SW480 (cell line): ENCODE measurements around the gene TFEC.
"Not testable (repeated sequence)": the region's sequence is repeated elsewhere in the genome, so short reads cannot be mapped to it uniquely, and the experiment has no call there.

ENCODE experiments used
- DNase-seq: peaks from one replicate; pipeline ENCODE4 v3.0.0-alpha.2; 2016; ENCODE audit warnings: low spot score

TFEC gene

DNA sequence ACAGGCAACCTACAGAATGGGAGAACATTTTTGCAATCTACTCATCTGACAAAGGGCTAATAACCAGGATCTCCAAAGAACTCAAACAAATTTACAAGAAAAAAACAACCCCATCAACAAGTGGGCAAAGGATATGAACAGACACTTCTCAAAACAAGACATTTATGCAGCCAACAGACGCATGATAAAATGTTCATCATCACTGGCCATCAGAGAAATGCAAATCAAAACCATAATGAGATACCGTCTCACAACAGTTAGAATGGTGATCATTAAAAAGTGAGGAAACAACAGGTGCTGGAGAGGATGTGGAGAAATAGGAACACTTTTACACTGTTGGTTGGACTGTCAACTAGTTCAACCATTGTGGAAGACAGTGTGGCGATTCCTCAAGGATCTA lies 100.8 kb downstream of the TFEC start:
- not testable (repeated sequence) for DNase-seq

DNA sequence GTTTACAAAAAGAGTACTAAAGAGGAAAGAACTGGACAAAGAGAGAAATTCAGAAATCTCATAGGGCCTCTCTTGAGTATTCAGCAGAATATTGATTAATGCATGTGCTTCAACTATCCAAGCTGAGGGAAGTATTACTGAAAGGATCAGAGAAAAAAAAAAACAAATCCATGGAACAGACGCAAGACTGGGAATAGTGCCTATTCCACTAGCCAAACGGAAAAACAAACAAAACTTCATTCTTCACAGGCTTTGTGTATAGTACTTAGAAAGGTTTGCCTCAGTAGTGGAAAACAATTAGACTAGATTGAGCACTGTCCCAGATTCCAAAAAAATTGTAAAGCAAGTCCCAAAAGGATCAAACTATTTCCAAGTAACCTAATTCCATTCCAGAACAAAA lies 106.2 kb downstream of the TFEC start:
- no peak for DNase-seq

DNA sequence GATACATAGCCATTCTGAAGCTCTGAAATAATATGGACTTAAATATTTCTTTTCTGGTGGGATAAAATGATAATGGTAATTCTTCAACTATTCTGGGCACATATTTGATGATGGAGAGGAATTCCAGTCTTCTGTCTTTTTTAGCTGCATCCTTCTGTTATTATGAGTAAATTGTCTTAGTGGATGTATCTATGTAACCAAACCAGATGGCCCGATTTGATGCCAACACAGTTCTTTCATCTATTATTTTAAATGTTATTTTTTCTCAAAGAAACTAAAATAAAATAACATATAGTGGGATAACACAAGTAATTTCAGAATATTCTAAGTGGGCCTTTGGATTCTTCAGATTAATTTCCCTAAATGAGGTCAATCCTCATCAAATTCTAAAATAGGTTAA lies 110.2 kb downstream of the TFEC start:
- DNase-seq, result no peak

DNA sequence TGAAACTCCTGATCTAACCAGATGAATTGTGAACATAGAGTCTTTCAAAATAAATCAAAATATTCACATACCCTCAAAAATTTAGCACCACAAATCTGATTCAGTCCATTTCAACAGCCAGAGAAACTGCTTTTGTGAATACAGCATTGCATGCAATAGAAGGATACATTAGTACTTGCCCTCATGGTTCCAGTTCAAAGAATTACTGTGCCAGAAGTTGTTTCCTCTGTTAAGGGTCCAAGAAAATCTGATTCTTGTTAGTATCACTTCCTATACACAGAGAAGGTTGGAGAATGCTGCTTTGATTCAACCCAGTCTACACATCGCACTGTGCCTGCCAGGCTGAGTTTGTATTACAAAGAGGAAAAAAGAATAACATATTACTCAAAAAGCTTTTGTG lies 115.6 kb downstream of the TFEC start:
- no peak for DNase-seq

DNA sequence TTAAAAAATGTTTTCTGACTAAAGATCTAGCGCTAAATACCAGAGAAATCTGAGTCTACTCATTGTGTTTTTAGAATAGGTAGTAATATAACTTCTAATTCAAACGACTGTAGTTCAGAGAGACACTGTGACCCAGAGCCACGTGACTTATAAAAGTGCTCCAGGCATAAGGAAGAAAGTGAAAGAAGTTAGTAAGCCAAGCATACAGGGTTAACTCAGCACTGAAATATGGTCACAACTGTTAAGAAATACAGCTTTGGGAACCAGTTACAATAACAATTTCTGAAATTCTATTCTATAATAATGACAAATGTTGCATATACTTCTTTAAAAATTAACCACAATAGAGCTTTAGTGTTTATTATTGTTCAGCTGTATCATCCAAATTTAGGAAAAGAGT lies 119.1 kb downstream of the TFEC start:
- no peak for DNase-seq

DNA sequence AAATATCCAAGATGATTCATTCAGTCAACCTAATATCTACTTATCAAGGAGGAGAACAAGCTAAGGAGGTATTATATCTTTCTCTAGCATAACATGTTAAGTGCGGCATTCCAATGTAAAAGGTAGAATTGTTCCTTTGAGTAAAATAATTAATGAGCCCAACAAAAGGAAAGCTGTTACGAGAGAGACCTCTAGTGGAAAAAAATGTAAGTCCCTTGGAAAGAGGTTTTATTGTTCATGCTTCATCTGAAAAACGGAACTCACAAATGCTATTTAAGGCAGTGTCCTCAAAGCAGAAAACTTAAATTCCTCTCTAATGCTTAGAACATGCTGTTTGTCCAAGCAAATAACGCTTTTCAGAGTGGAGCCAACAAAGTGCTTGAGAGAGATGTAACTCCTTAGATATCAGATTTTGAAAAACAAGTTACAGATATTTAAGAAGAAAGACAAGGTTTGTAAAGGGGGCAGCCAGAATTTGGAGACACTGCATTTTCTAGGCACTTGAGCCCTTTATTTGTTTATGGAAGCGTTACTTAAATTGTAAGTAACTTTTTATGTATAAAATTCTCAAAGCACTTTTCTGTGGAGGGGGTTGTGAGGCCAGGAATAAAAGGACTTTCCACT lies 119.9 kb downstream of the TFEC start:
- DNase-seq, result peak; percentile 73

DNA sequence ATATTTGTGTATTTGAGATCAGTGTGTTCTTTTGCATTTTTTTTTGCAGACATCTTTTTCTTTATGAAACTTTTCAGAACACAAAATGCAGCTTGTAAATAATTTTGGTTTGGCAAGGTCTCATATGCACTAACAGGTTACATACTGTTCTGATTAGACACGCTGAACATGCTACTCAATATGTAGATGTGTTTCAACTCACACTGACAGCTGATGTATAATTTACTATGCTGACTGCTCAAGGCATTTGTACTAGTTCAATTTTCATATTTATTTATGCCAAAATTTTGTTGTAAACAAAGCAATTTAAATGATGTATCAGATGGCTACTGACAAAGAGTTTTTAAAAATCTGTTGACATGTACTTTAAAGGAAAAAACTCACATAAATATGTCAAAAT lies 123.8 kb downstream of the TFEC start:
- no peak for DNase-seq

DNA sequence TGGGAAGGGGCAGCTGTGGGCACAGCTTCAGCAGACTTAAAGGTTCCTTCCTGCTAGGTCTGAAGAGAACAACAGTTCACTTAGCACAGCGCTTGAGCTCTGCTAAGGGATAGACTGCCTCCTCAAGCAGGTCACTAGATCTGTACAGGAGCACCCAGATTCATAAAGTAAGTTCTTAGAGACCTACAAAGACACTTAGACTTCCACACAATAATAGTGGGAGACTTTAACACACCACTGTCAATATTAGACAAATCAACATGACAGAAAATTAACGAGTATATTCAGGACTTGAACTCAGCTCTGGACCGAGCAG lies 140.9 kb downstream of the TFEC start:
- no peak for DNase-seq

DNA sequence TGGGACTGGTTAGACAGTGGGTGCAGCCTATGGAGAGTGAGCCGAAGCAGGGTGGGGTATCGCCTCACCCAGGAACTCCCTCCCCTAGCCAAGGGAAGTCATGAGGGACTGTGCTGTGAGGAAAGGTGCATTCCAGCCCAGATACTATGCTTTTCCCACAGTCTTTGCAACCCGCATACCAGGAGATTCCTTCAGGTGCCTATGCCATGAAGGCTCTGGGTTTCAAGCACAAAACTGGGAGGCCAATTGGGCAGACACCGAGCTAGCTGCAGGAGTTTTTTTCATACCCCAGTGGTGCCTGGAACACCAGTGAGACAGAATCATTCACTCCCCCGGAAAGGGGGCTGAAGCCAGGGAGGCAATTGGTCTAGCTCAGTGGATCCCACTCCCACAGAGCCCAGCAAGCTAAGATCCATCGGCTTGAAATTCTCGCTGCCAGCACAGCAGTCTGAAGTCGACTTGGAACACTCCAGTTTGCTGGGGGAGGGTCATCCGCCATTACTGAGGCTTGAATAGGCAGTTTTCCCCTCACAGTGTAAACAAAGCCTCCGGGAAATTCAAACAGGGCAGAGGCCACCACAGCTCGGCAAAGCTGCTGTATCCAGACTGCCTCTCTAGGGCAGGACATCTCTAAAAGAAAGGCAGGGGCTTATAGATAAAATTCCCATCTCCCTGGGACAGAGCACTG lies 141.4 kb downstream of the TFEC start:
- no peak for DNase-seq

DNA sequence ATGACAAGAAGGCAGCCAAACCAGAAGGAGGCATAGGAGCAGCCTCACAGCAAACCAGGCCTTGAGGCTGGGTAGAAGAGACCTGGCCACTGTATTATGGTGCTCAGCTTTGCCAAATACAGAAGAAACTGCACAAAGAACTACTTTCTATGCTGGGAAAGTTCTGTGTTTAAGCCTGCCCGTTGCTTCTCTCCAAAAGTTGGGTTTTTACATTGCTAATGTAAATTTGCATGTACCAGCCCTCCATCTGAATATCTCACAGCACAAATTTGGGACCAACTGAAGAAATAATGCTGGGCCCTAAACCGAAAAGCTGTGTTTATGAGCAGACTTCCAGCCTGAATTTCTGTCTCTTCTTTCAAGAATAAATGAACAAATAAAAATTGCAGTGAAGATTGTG lies 145.0 kb downstream of the TFEC start:
- DNase-seq, result no peak
